Dermis microvascular lymphatic vessel endothelial cell (primary cell): Measurements from ENCODE around the gene NAIF1. TPM values are rescaled to one million over a fixed set of nuclear protein-coding genes. Genes with fewer than 3 reads are reported as not detected.

ENCODE experiments used
- DNase-seq, 2 donors: peaks; one replicate each; pipeline versions ENCODE4 v3.0.0 to v3.0.0-alpha.2; 2010; ENCODE audit warnings: low read depth in 2 of 2
- total RNA-seq: library from RNA; depleted of rRNA; stranded (reverse); fragments of >200 nt; gene quantifications from 2 replicates; pipeline ENCODE4 v1.2.1, GENCODE V29; 2014

The NAIF1 gene
- total RNA-seq, 1 donor from 2014 or later = 9.1 TPM

- no peak for DNase-seq
These were observed 35.1 kb upstream of the NAIF1 start for GRCh38 chr9:128102196-128102595.

- peak; percentile 33 to 37 for DNase-seq
These were observed 34.6 kb upstream of the NAIF1 start for GRCh38 chr9:128101690-128102089.

GRCh38 chr9:128101231-128101661 lies 34.1 kb upstream of the NAIF1 start:
- DNase-seq = no peak

GRCh38 chr9:128100581-128100980 lies 33.5 kb upstream of the NAIF1 start:
- DNase-seq = no peak

DNA sequence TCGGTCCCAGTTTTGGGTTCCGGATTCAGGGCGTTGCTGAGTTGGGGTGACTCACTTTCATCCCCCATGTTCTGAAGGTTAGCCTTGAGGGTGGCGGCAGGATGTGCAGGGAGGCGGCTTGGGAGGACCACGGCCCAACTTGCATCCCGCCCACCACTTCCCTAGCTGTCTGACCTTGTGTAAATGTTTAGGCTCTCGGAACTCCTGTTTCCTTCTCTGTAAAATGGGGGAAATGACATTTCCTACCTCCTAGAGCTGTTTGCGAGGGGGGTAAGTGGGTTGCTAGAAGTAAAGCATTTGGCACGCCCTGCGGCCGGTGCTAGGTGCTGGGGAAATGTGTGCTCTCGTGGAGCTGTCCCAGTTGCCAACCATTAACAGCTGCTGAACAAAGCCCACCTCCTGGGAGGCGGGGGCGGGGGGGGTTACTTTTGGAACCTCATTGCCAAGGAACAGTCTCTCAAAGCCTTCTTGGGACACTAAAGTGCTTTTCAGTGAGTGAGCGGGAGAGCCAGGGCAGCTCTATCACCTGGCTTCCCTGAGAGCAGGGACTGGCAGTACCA lies 32.9 kb upstream of the NAIF1 start:
- DNase-seq = peak; percentile 55 to 58

DNA sequence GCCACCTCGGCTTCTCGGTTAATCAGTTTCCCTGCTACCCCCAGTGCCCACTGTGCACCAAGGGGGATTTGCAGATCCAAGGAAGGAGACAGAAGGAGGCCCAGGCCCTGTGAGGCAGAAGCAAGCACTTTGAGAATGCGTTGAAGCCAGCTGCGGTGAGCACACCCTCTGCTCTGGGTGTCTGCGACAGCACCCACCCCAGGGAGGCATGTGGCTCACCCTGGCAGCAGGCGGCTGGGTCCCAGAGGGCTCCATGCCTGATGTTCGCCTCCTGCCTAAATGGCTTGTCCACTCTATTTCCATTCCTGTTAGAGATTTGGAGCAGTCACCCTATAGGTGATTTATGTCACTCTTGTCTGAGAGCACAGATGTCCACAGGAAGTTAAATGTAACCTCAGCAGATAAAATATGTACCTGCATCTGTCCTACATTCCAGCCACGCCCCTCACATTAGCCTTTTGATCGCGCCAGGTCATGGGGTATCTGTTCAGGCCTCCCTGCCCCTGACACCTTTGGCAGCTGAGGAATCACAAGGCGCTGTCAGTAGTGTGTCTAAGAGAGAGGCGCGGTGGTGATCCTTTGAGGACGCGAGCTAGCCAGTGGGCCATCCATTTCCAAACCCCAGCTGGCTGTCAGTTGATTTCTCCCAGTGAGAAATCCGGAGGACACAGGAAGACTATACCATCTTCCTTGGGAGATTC lies 32.3 kb upstream of the NAIF1 start:
- peak in 1 of 2 donors; percentile 47 for DNase-seq

- peak; percentile 97 for DNase-seq
These were observed 31.4 kb upstream of the NAIF1 start for GRCh38 chr9:128098297-128099230.

- no peak for DNase-seq
These were observed 30.6 kb upstream of the NAIF1 start for GRCh38 chr9:128097543-128098296.

GRCh38 chr9:128096616-128097536 lies 29.8 kb upstream of the NAIF1 start:
- no peak for DNase-seq

DNA sequence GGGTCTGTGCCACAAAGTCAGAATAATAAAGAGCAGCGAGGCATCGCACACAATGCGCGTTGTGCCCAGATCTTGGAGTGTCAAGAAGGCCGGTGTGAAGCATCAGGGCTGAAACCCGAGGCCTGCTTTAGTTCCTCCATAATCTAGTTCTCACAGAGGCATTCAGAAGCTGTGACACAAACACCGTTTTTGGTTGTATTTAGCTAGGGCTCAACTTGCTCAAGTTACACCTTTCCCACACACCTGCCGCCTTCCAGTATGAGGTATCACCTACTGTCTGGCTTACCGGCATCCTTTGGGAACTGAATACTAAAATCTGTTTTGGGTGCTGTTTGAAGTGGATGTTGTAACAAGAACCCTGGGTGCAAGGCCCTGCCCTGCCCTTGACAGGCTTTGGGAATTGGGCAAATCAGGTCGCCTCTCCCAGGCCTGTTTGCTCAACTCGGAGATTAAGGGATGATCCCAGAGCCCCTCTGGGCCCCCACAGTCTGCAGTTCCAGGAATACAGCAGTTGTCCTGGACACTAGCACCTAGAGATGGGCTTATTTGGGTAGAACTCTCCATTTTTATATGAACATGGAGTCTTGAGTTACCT lies 27.9 kb upstream of the NAIF1 start:
- DNase-seq = no peak

GRCh38 chr9:128094166-128094949 lies 27.2 kb upstream of the NAIF1 start:
- DNase-seq = peak; percentile 97 to 98

DNA sequence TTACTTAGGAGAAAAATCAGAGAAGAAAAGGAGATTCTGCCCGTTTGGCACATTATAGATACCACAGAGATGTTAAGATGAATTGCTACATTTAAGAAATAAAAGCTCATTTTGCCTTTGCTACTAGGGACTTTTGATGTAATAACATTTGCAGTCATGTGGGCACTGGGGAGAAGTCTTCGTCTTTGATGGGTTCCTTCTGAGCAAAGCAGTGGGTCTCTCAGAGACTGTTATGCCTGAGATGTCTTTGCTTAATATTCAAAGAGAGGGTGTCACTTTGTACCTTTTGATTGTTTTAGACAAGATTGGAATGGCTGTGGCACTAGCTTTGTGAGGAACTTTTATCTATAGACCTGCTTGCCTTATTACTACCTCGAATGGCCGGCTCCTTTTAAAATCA lies 25.9 kb upstream of the NAIF1 start:
- DNase-seq = no peak

DNA sequence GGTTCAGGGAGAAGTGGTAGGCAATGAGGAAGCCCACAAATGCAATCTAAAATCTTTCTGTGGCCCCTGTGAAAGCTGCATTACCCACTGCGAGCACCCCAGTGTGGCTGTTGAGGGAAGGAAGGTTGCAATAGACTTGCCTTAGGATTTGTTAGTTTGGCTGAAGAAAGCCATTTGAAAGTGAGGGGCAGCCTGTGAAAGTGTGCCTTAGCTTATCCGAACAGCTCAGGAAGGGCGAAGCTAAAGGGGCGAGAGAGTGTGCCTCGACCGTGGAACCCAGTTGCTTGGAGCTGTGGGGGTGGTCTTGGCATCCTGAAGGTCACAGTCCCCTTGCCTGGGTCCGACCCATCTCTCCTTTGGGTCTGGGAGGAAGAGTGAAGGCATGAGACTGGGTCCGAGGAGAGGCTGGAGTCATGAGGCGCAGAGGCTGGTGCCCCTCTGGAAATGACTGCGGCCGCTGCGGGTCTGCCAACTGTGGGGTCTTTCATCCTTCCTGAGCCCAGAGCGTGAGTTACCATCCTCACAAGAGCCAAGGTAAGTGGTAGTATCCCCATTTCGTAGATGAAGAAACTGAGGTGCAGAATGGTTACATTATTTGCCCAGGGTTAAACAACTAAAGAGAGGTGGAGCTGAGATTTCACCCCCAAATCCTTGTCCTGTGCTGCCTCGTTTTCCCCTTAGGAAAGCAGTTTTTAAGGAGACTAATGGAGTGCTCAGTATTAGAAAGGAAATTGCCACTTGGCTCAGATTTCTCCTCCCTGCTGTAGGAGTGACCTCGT lies 25.3 kb upstream of the NAIF1 start:
- no peak for DNase-seq

- DNase-seq = no peak
These were observed 24.5 kb upstream of the NAIF1 start for GRCh38 chr9:128091571-128091970.

GRCh38 chr9:128091144-128091543 lies 24.0 kb upstream of the NAIF1 start:
- no peak for DNase-seq

GRCh38 chr9:128089299-128089698 lies 22.2 kb upstream of the NAIF1 start:
- no peak for DNase-seq

DNA sequence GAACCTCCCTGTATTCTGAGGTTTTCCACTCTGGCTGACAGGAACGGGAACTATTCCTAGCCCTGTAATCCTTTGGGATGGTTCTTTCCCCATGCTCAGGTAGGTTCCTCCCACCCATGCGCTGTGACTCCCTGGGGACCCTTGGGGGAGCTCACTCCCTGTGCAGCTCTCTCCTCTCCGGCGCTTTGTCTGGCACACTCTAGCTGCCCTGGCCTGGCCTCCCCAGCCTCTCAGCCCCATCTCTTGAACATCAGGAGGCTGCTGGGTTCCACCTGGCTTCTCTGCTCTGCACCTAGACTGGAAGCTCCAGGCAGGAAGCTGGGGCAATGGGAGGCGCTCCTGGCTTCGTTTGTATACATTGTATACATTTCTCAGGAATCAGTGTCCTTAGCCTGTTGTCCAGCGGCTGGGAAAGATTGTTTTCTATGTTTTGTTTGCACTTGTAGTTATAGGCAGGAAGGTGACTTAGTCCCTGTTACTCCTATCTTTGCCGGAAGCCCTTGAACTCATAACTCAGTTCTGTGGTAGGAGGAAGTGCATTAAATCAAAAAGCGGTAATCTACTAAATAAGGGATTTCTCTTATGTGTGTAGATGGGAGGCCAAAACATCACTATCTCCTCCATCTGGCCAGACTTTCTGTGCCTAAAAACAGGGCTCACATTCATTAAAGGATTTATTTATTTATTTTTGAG lies 21.3 kb upstream of the NAIF1 start:
- no peak for DNase-seq

GRCh38 chr9:128087262-128087661 lies 20.1 kb upstream of the NAIF1 start:
- DNase-seq = no peak
